ENCODE results near the gene TMEM181.
"Not testable (repeated sequence)": the region's sequence is repeated elsewhere in the genome, so short reads cannot be mapped to it uniquely, and the experiment has no call there.

TMEM181 gene

DNA sequence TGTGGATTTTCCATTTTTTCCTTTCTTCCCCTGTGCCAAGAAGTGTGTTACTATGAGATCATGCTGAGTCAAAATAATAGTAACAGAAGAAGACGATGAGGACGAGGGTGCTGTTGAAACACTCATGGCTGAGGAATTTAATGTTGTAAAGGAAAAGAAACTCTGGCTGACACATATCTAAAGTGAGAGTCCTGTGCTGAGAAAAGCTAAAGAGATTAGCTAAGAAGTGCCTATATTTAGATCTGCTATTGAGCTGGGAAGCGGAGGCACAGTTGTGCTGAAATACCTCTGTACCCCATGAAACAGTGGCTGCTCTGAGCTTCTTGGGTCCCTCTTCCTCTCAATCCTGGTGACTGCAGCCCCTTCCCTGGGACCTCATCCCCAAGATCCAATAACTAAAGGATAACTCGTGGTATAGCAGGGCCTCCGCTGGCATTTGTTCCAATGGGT is 88.8 kb downstream of the TMEM181 start:
- no peak overlapping the region for H3K27ac ChIP-seq
- TF ChIP-seq, protein P1, sequence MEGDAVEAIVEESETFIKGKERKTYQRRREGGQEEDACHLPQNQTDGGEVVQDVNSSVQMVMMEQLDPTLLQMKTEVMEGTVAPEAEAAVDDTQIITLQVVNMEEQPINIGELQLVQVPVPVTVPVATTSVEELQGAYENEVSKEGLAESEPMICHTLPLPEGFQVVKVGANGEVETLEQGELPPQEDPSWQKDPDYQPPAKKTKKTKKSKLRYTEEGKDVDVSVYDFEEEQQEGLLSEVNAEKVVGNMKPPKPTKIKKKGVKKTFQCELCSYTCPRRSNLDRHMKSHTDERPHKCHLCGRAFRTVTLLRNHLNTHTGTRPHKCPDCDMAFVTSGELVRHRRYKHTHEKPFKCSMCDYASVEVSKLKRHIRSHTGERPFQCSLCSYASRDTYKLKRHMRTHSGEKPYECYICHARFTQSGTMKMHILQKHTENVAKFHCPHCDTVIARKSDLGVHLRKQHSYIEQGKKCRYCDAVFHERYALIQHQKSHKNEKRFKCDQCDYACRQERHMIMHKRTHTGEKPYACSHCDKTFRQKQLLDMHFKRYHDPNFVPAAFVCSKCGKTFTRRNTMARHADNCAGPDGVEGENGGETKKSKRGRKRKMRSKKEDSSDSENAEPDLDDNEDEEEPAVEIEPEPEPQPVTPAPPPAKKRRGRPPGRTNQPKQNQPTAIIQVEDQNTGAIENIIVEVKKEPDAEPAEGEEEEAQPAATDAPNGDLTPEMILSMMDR (conservative IDR thresholded peaks at IDR 0.05): no peak

DNA sequence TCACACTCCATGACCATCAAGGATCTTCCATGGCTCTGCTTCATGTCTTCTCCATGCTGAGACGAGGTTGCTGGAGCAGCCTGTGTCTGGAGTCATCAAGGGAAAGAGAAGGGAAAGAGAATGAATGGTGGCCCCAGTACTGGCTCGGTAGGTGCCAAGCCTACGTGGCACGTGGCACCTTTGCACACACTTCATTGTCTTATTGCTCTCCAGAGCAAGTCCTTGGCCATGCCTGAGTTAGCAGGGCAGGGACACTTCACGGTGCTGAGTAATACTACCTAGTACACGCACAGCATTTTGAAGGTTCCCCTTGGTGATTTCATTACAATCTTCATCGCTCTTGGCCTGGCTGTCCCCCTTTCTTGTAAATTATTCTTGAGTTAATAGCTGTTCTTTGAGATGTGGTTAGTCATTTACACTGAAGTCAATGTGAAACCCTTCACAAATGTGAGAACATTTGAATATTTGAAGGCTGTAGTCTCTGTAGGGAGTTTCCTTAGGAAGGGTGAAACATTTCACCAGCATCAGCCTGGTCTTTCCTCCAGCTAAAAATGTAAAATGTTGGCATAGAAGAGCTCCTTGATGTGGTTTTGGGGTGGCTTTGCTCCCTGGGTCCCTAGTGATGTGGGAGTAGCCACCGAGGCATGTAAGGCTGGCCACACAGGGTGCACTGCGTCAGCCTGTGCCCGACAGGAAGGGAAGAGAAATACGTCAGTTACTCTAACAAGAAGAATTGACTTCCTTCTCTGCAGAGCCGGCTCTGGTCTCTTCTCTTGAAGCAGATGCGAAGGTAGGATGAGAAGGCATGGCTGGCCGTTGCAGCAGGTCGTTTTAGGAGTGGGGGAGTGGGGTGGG is 89.6 kb downstream of the TMEM181 start, which contains the start of gene SYTL3:
Gene SYTL3, plus strand, starts transcription at position 766 of the 855 bp plus-strand sequence. CDS start 13,215 bp downstream, outside the sequence.
- TF ChIP-seq, protein P1 (conservative IDR thresholded peaks at IDR 0.05): no peak
- no peak within 1 kb of the TSS for H3K27ac ChIP-seq

- not testable (repeated sequence) for H3K27ac ChIP-seq
Measured at GRCh38 chr6:158651981-158652737, 92.3 kb downstream of the TMEM181 start.

- TF ChIP-seq, protein P1 (conservative IDR thresholded peaks at IDR 0.05): no peak
- no peak overlapping the region for H3K27ac ChIP-seq
Measured at GRCh38 chr6:158653577-158654354, 93.9 kb downstream of the TMEM181 start.

DNA sequence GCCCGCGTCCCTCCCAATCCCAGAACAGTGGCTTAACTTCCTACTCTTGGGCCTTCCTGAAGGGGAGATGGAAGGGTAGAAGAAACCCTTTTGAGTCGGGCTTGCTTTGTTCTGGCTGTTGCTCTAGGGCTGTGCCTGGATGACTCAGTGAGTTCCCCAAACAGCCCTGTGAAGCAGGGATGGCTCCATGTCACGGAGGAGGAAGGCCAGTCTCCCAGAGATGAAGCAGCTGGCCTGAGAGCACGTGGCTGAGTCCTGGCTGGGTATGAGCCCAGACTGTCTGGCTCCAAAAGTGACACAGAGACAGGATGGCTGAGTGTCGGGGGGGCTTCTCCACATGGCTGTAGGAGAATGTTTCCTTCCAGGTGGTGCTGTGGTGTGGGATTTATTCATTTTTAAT is 94.6 kb downstream of the TMEM181 start:
- TF ChIP-seq, protein P1 (conservative IDR thresholded peaks at IDR 0.05): no peak
- H3K27ac ChIP-seq: no peak overlapping the region

DNA sequence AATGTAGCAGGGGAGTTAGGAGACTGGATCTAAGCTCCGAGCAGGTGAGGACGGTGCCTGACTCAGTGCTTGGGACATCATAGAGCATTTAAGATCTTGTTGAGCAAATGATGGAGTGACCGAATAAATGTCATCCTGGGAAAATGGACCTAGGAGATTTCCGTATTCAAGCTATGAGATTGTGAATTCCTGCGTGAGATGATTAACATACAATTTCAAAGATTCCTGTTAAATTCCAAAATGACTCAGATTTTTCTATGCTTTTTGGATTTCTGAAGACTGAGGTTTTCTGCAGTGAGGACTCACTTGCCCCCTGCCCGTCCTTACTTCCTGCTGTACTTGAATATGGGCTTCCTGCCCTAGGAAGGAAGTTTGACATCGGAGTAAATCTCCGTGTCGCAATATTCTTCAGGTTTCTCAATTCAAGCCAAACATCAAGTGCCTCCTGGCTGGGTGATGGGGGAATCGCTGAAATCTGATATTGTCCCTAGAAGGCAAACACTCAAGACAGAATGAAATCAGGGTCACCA is 95.1 kb downstream of the TMEM181 start:
- no peak overlapping the region for H3K27ac ChIP-seq
- TF ChIP-seq, protein P1 (conservative IDR thresholded peaks at IDR 0.05): no peak

- TF ChIP-seq, protein P1 (conservative IDR thresholded peaks at IDR 0.05): no peak
- no peak overlapping the region for H3K27ac ChIP-seq
Measured at GRCh38 chr6:158655569-158656450, 95.9 kb downstream of the TMEM181 start.

DNA sequence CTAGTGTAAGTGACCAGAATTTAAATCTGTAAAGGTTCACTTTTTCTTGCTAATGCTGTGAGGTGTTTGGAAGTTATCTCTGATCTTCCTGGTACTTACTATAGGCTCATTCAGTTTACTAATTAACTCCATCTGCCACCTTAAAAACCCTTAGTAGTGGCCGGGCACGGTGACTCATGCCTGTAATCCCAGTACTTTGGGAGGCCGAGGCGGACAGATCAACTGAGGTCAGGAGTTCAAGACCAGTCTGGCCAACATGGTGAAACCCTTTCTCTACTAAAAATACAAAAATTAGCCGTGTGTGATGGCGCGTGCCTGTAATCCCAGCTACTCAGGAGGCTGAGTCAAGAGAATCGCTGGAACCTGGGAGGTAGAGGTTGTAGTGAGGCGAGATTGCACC is 97.1 kb downstream of the TMEM181 start:
- not testable (repeated sequence) for H3K27ac ChIP-seq
